Measurements from ENCODE around the gene CBFA2T2. TPM values are rescaled to one million over a fixed set of nuclear protein-coding genes. Genes with fewer than 3 reads are reported as not detected.

Gene CBFA2T2
- total RNA-seq, 2 experiments from 2014 or later, result 17.9 to 18.6 TPM

DNA sequence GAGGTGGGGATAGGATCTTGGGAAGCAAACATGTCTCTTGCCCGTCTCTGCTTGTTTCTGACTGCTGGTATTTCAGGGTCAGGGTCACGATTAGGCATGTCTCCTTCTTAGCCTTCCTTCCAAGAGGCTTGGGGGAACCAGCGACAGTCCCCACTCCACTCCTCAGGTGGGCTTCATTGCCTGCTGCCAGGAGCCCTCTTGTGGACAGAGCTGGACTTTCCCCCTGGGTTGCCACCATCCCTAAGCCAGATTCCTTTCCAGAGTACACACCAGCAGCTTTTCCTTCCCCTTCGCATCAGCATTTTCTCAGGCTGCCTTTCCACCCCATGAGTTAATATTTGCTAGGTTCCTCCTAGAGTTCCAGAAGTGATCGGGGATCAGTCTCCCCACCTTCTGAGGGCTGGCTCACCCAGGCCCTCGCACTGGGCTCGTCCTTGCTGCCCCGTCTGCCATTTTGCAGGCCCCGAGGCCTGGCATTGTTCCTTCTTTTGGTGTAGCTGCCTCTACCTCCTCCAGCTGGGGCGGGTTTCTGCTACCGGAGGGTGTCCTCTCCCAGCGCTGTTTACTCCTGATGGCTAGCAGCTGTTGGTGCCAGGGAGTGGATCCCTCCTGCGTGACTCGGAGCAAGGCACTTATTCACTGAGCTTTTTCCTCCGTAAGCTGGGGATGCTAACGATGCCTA lies 163.5 kb downstream of the CBFA2T2 start:
- Mint-ChIP-seq H3K27me3 (no peaks in the 10 kb centered on the region), H3K4me3 (no peak overlapping the region), H3K9me3 (no peaks in the 10 kb centered on the region), H3K27ac (no peak overlapping the region), H3K36me3 (ENCODE audit: low read depth) (no peaks in the 10 kb centered on the region), H3K4me1 (ENCODE audit: low read depth) (no peaks in the 10 kb centered on the region)
- Histone ChIP-seq H3K27ac (ENCODE audit: low read depth in 1 of 2, low read length in 2 of 2) (no peak overlapping the region), H3K9me3 (ENCODE audit: control insufficient read depth in 1 of 2, insufficient read depth in 1 of 2, low read length in 2 of 2) (no peaks in the 10 kb centered on the region), H3K27me3 (ENCODE audit: control insufficient read depth in 1 of 2, insufficient read depth in 2 of 2, low read length in 2 of 2) (no peaks in the 10 kb centered on the region), H3K4me3 (ENCODE audit: low read length) (no peak overlapping the region), H3K4me1 (ENCODE audit: insufficient read depth, low read length) (no peaks in the 10 kb centered on the region), H3K36me3 (ENCODE audit: insufficient read depth, low read length) (no peaks in the 10 kb centered on the region)
- CTCF ChIA-PET, result interaction anchor here (2.8 kb wide), 1 partner anchor 14 kb away, joined by 12 read pairs; the partner anchor contains the start of gene ACTL10
- POLR2A ChIA-PET, result interaction anchor here (0.6 kb wide), 1 partner anchor 10 kb away, joined by 3 read pairs; no protein-coding TSS in a partner anchor
- intact Hi-C loops (cut with DNase I, micrococcal nuclease), result no loop called here
- peak; percentile 41 for ATAC-seq (ENCODE audit: poor library complexity)
- peak in 9 of 14 experiments; percentile 24 to 61 (median 35) for DNase-seq
- TF ChIP-seq, protein P1, sequence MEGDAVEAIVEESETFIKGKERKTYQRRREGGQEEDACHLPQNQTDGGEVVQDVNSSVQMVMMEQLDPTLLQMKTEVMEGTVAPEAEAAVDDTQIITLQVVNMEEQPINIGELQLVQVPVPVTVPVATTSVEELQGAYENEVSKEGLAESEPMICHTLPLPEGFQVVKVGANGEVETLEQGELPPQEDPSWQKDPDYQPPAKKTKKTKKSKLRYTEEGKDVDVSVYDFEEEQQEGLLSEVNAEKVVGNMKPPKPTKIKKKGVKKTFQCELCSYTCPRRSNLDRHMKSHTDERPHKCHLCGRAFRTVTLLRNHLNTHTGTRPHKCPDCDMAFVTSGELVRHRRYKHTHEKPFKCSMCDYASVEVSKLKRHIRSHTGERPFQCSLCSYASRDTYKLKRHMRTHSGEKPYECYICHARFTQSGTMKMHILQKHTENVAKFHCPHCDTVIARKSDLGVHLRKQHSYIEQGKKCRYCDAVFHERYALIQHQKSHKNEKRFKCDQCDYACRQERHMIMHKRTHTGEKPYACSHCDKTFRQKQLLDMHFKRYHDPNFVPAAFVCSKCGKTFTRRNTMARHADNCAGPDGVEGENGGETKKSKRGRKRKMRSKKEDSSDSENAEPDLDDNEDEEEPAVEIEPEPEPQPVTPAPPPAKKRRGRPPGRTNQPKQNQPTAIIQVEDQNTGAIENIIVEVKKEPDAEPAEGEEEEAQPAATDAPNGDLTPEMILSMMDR (IDR thresholded peaks at IDR 0.05), result peak; percentile 58

DNA sequence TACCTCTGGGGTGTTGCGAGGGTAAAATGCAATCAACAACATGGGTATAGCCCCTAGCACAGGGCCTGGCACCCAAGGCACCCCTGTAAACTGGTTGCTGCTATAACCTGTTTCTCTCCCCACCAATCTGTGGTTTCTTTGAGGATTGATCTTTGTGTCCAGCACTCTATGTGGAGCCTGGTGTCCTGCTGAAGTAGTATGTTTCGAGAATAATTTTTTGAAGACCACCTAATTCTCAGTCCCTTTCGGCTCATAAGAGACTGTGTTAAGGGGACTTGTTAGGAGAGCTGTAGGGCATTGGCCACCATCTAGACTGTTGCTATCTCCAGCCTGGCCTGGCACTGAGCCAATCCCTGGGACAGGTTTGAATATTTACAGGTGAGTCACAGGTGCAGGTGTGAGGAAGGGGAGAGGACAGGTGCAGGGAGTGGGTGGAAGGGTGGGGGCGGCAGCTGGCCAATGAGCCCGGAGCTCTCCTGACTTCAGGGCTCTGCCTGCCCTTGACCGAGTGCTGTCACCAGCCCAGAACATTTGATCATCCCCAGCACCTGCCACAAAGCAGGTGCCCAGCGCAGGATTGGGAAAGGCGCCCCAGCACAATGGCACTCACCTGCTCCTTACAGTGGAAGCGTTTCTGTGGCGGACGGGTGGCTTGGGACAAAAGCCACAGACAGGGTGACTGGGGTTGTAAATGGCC lies 164.2 kb downstream of the CBFA2T2 start:
- H3K4me3 ChIP-seq (ENCODE audit: low read length), result no peak overlapping the region
- Mint-ChIP-seq H3K4me1 (ENCODE audit: low read depth) (no peaks in the 10 kb centered on the region), H3K9me3 (no peaks in the 10 kb centered on the region), H3K4me3 (no peak overlapping the region), H3K36me3 (ENCODE audit: low read depth) (no peaks in the 10 kb centered on the region), H3K27ac (no peak overlapping the region), H3K27me3 (no peaks in the 10 kb centered on the region)
- no peaks in the 10 kb centered on the region for H3K9me3 ChIP-seq (ENCODE audit: control insufficient read depth in 1 of 2, insufficient read depth in 1 of 2, low read length in 2 of 2)
- DNase-seq, result peak in 1 of 14 experiments; percentile 16
- H3K4me1 ChIP-seq (ENCODE audit: insufficient read depth, low read length), result no peaks in the 10 kb centered on the region
- TF ChIP-seq, protein P1 (IDR thresholded peaks at IDR 0.05), result no peak
- ATAC-seq (ENCODE audit: poor library complexity), result no peak
- no peaks in the 10 kb centered on the region for H3K36me3 ChIP-seq (ENCODE audit: insufficient read depth, low read length)
- H3K27ac ChIP-seq (ENCODE audit: low read depth in 1 of 2, low read length in 2 of 2), result no peak overlapping the region
- intact Hi-C loops (cut with DNase I, micrococcal nuclease), result no loop called here
- ChIA-PET POLR2A (no interaction called here), CTCF (interaction anchor here (2.8 kb wide), 1 partner anchor 13 kb away, joined by 12 read pairs; the partner anchor contains the start of gene ACTL10)
- no peaks in the 10 kb centered on the region for H3K27me3 ChIP-seq (ENCODE audit: control insufficient read depth in 1 of 2, insufficient read depth in 2 of 2, low read length in 2 of 2)

DNA sequence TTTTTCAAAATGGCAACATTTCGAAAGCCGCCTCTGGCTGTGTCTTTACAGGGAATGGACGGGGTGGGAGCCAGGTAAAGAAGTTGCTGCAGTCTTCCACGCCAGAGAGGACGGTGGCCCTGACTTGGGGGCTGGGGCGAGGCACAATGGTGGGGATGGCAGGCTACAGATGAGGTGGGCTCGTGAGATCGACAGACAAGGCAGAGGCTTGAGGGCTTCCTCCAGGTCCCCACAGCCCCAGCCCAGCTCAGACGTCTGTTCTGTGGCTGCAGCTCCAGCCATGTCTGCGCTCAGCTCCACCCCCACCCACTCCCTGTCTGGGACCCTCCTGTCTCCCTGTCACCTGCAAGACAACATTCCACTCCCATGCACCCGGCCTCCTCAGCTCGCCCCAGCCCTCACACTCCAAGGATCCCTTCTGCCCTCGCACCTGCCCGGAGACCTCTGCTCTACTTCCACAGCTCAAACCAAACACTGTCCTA lies 164.8 kb downstream of the CBFA2T2 start:
- Mint-ChIP-seq H3K4me3 (no peak overlapping the region), H3K36me3 (ENCODE audit: low read depth) (no peaks in the 10 kb centered on the region), H3K9me3 (no peaks in the 10 kb centered on the region), H3K4me1 (ENCODE audit: low read depth) (no peaks in the 10 kb centered on the region), H3K27ac (no peak overlapping the region), H3K27me3 (no peaks in the 10 kb centered on the region)
- H3K4me3 ChIP-seq (ENCODE audit: low read length), result no peak overlapping the region
- H3K27me3 ChIP-seq (ENCODE audit: control insufficient read depth in 1 of 2, insufficient read depth in 2 of 2, low read length in 2 of 2), result no peaks in the 10 kb centered on the region
- ATAC-seq (ENCODE audit: poor library complexity), result no peak
- H3K4me1 ChIP-seq (ENCODE audit: insufficient read depth, low read length), result no peaks in the 10 kb centered on the region
- TF ChIP-seq, protein P1 (IDR thresholded peaks at IDR 0.05), result no peak
- H3K9me3 ChIP-seq (ENCODE audit: control insufficient read depth in 1 of 2, insufficient read depth in 1 of 2, low read length in 2 of 2), result no peaks in the 10 kb centered on the region
- no peaks in the 10 kb centered on the region for H3K36me3 ChIP-seq (ENCODE audit: insufficient read depth, low read length)
- POLR2A ChIA-PET, result no interaction called here
- H3K27ac ChIP-seq (ENCODE audit: low read depth in 1 of 2, low read length in 2 of 2), result no peak overlapping the region
- CTCF ChIA-PET, result interaction anchor here (2.8 kb wide), 1 partner anchor 12 kb away, joined by 12 read pairs; the partner anchor contains the start of gene ACTL10
- DNase-seq, result no peak
- intact Hi-C loops (cut with DNase I, micrococcal nuclease), result no loop called here

Data from CD4-positive, alpha-beta T cell (primary cell).